ENCODE results near the gene CD99L2. TPM values are rescaled to one million over a fixed set of nuclear protein-coding genes. Genes with fewer than 3 reads are reported as not detected.

The CD99L2 gene
- total RNA-seq, 1 donor from 2014 or later: 33.2 TPM

DNA sequence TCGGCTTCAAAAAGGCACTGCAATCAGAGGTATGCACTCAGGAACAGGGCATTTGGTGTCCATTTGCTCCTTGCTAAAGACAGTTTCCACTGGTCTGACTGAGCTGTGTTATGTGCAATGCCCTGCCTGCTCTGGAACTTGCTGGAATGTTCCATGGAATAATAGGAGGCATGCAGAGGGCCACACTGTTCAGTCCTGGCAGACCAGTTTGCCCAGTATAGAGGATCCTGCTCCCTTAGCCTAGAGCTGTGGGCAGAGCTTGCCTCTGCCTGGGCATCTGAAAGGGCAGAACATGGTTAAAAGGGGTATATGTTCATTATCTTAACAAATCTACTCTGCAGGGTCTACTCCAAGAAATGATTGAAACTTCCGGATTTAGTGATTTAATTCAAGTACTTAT, 27.8 kb upstream of the CD99L2 start:
- no peak for DNase-seq
- Histone ChIP-seq H3K4me1 (no peaks in the 10 kb centered on the region), H3K4me3 (no peak overlapping the region), H3K9me3 (no peaks in the 10 kb centered on the region), H3K36me3 (no peaks in the 10 kb centered on the region), H3K27ac (no peak overlapping the region), H3K27me3 (ENCODE audit: low read depth) (no peaks in the 10 kb centered on the region)
- ATAC-seq: no peak
- intact Hi-C loops (cut with DNase I): no loop called here
- TF ChIP-seq CTCF (IDR thresholded peaks at IDR 0.05): no peak

DNA sequence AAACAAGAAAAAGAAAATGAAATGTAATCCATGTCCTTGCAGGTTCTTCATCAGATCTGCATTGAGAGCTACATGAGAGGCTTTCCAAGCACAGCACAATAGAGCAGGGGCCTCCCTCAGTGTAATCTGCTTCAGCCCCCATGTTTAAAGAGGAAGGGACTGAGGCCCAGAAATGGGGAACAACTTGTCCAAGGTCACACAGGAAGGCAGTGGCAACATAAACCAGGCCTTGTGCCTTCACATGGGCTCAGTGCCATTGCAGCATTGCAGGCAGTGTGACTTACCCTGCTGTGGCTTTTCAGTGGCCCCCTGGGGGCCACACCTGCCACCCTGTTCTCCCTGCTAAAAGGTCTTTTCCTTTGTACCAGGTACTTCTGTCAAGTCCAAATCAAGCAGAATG, 20.9 kb upstream of the CD99L2 start:
- Histone ChIP-seq H3K27ac (no peak overlapping the region), H3K9me3 (no peaks in the 10 kb centered on the region), H3K4me1 (no peaks in the 10 kb centered on the region), H3K4me3 (no peak overlapping the region), H3K36me3 (no peaks in the 10 kb centered on the region), H3K27me3 (ENCODE audit: low read depth) (no peaks in the 10 kb centered on the region)
- no peak for TF ChIP-seq CTCF (IDR thresholded peaks at IDR 0.05)
- intact Hi-C loops (cut with DNase I): no loop called here
- no peak for ATAC-seq
- no peak for DNase-seq

- intact Hi-C loops (cut with DNase I): no loop called here
- DNase-seq (no peak), ATAC-seq (no peak)
- no peaks in the 10 kb centered on the region for H3K9me3 ChIP-seq
- no peaks in the 10 kb centered on the region for H3K4me1 ChIP-seq
- H3K27me3 ChIP-seq (ENCODE audit: low read depth): no peaks in the 10 kb centered on the region
- no peak overlapping the region for H3K27ac ChIP-seq
- H3K36me3 ChIP-seq: no peaks in the 10 kb centered on the region
- no peak overlapping the region for H3K4me3 ChIP-seq
- no peak for TF ChIP-seq CTCF (IDR thresholded peaks at IDR 0.05)
Observed at GRCh38 chrX:150913511-150913910, 15.0 kb upstream of the CD99L2 start.

DNA sequence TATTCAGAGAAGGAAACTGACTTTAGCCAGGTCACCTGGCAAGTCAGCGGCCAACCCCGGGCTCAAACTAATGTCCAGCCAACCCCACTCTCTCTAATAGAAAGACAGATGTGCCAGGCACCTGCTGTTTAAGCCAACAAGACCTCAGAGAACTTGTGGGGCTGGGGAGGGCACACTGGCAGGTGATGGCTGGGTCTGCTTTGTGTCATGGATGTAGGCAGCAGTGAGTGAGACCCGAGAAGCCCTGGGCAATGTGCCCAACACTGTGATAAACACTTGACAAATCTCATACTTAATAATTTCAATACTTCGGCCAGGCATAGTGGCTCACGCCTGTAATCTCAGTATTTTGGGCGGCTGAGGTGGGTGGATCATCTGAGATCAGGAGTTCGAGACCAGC, 9.0 kb upstream of the CD99L2 start:
- H3K27me3 ChIP-seq (ENCODE audit: low read depth): no peaks in the 10 kb centered on the region
- H3K4me3 ChIP-seq: no peak overlapping the region
- ATAC-seq (no peak), DNase-seq (no peak)
- intact Hi-C loops (cut with DNase I): no loop called here
- H3K4me1 ChIP-seq: no peaks in the 10 kb centered on the region
- TF ChIP-seq CTCF (IDR thresholded peaks at IDR 0.05): no peak
- no peaks in the 10 kb centered on the region for H3K36me3 ChIP-seq
- no peak overlapping the region for H3K27ac ChIP-seq
- no peaks in the 10 kb centered on the region for H3K9me3 ChIP-seq

- Histone ChIP-seq H3K4me1 (no peaks in the 10 kb centered on the region), H3K27me3 (ENCODE audit: low read depth) (no peaks in the 10 kb centered on the region), H3K9me3 (no peaks in the 10 kb centered on the region), H3K27ac (no peak overlapping the region), H3K36me3 (no peaks in the 10 kb centered on the region), H3K4me3 (no peak overlapping the region)
- ATAC-seq (no peak), DNase-seq (no peak)
- no peak for TF ChIP-seq CTCF (IDR thresholded peaks at IDR 0.05)
- intact Hi-C loops (cut with DNase I): no loop called here
Observed at GRCh38 chrX:150906694-150907093, 8.2 kb upstream of the CD99L2 start.

DNA sequence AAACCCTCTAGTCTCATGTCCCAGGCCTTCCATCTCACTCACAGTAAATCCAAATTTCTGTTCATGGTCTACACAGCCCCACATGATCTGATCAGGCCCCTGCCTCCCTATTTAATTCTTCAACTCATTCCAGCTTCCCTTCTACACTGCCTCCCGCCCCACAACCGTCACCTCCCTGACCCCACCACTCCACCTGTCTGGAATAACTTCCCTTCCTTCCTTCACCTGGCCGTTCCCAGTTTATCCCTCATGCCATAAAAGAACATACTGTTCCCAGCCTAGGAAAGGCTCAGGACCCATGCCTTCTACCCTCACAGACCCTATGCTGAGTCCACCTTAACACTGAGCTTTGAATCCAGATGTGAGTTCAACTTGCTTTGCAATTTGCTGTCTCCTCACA, 6.8 kb upstream of the CD99L2 start:
- intact Hi-C loops (cut with DNase I): no loop called here
- Histone ChIP-seq H3K9me3 (no peaks in the 10 kb centered on the region), H3K27me3 (ENCODE audit: low read depth) (no peaks in the 10 kb centered on the region), H3K36me3 (no peaks in the 10 kb centered on the region), H3K27ac (no peak overlapping the region), H3K4me3 (no peak overlapping the region), H3K4me1 (no peaks in the 10 kb centered on the region)
- DNase-seq (no peak), ATAC-seq (no peak)
- no peak for TF ChIP-seq CTCF (IDR thresholded peaks at IDR 0.05)

Measured in lower lobe of right lung (tissue), 2 donors.